ENCODE measurements around the gene TECPR1. TPM values are rescaled to one million over a fixed set of nuclear protein-coding genes. Genes with fewer than 3 reads are reported as not detected.

TECPR1 gene
- total RNA-seq, 2 experiments from 2014 or later, result 23.2 to 36.4 TPM

- ChIA-PET CTCF (ENCODE audit: unreplicated experiment) (interaction anchor here (0.7 kb wide), 1 partner anchor 260 kb away, joined by 3 read pairs; no protein-coding TSS in a partner anchor), POLR2A (interaction anchor here (0.6 to 0.9 kb wide), 2 partner anchors 29 to 256 kb away, joined by 3 read pairs; no protein-coding TSS in a partner anchor)
- Histone ChIP-seq H3K36me3 (ENCODE audit: insufficient read depth, low read length) (peaks cover 2% of the 10 kb centered on the region; the same call in 1 of the 2 replicates), H3K4me1 (ENCODE audit: insufficient read depth, low read length, poor library complexity, severe bottlenecking) (no peaks in the 10 kb centered on the region), H4K20me1 (ENCODE audit: insufficient read depth, low read length) (no peaks in the 10 kb centered on the region), H3K9me2 (ENCODE audit: insufficient read depth, low read length) (no peaks in the 10 kb centered on the region), H2AFZ (ENCODE audit: low read length) (no peak overlapping the region), H3K27ac (ENCODE audit: low read depth, low read length, poor library complexity, severe bottlenecking) (no peak overlapping the region), H3K4me3 (ENCODE audit: low read depth, low read length, poor library complexity, severe bottlenecking) (no peak overlapping the region), H3K4me2 (ENCODE audit: low read length) (no peak overlapping the region), H3K9me3 (ENCODE audit: low read length) (no peaks in the 10 kb centered on the region), H3K79me2 (ENCODE audit: insufficient read depth, low read depth, low read length) (no peaks in the 10 kb centered on the region)
- no TSS peak for BruUV-seq (replicated peaks)
- DNase-seq (ENCODE audit: low spot score), result no peak
- no peak for TF ChIP-seq EZH2phosphoT487 (IDR thresholded peaks at IDR 0.05; ENCODE audit: borderline replicate concordance, low read depth, low read length)
- TF ChIP-seq CTCF (conservative IDR thresholded peaks at IDR 0.05; ENCODE audit: low read length), result no peak
- intact Hi-C loops (cut with micrococcal nuclease; ENCODE audit: unreplicated experiment), result no loop called here
These were observed 19.2 kb downstream of the TECPR1 start for GRCh38 chr7:98232799-98233198.

GRCh38 chr7:98232263-98232585 lies 19.8 kb downstream of the TECPR1 start:
- no TSS peak for BruUV-seq (replicated peaks)
- Histone ChIP-seq H3K4me3 (ENCODE audit: low read depth, low read length, poor library complexity, severe bottlenecking) (no peak overlapping the region), H3K79me2 (ENCODE audit: insufficient read depth, low read depth, low read length) (no peaks in the 10 kb centered on the region), H3K27ac (ENCODE audit: low read depth, low read length, poor library complexity, severe bottlenecking) (no peak overlapping the region), H3K4me1 (ENCODE audit: insufficient read depth, low read length, poor library complexity, severe bottlenecking) (no peaks in the 10 kb centered on the region), H3K9me3 (ENCODE audit: low read length) (no peaks in the 10 kb centered on the region), H3K4me2 (ENCODE audit: low read length) (no peak overlapping the region), H4K20me1 (ENCODE audit: insufficient read depth, low read length) (no peaks in the 10 kb centered on the region), H2AFZ (ENCODE audit: low read length) (no peak overlapping the region), H3K36me3 (ENCODE audit: insufficient read depth, low read length) (no peaks in the 10 kb centered on the region), H3K9me2 (ENCODE audit: insufficient read depth, low read length) (no peaks in the 10 kb centered on the region)
- TF ChIP-seq CTCF (conservative IDR thresholded peaks at IDR 0.05; ENCODE audit: low read length) (no peak), EZH2phosphoT487 (IDR thresholded peaks at IDR 0.05; ENCODE audit: borderline replicate concordance, low read depth, low read length) (no peak)
- intact Hi-C loops (cut with micrococcal nuclease; ENCODE audit: unreplicated experiment), result no loop called here
- ChIA-PET POLR2A (interaction anchor here (0.5 to 0.9 kb wide), 3 partner anchors 29 to 256 kb away, joined by 3 read pairs; no protein-coding TSS in a partner anchor), CTCF (ENCODE audit: unreplicated experiment) (no interaction called here)
- DNase-seq (ENCODE audit: low spot score), result no peak

- H3K4me3 ChIP-seq (ENCODE audit: low read depth, low read length, poor library complexity, severe bottlenecking), result no peak overlapping the region
- H4K20me1 ChIP-seq (ENCODE audit: insufficient read depth, low read length), result no peaks in the 10 kb centered on the region
- H3K4me1 ChIP-seq (ENCODE audit: insufficient read depth, low read length, poor library complexity, severe bottlenecking), result no peaks in the 10 kb centered on the region
- no peak overlapping the region for H3K4me2 ChIP-seq (ENCODE audit: low read length)
- H3K9me3 ChIP-seq (ENCODE audit: low read length), result no peaks in the 10 kb centered on the region
- BruUV-seq (replicated peaks), result no TSS peak
- H3K9me2 ChIP-seq (ENCODE audit: insufficient read depth, low read length), result no peaks in the 10 kb centered on the region
- H3K79me2 ChIP-seq (ENCODE audit: insufficient read depth, low read depth, low read length), result no peaks in the 10 kb centered on the region
- ChIA-PET POLR2A (interaction anchor here (0.6 to 0.9 kb wide), 2 partner anchors 28 to 255 kb away, joined by 3 read pairs; no protein-coding TSS in a partner anchor), CTCF (ENCODE audit: unreplicated experiment) (no interaction called here)
- no peak for TF ChIP-seq EZH2phosphoT487 (IDR thresholded peaks at IDR 0.05; ENCODE audit: borderline replicate concordance, low read depth, low read length)
- no peak for TF ChIP-seq CTCF (conservative IDR thresholded peaks at IDR 0.05; ENCODE audit: low read length)
- H3K36me3 ChIP-seq (ENCODE audit: insufficient read depth, low read length), result no peaks in the 10 kb centered on the region
- no peak for DNase-seq (ENCODE audit: low spot score)
- no peak overlapping the region for H3K27ac ChIP-seq (ENCODE audit: low read depth, low read length, poor library complexity, severe bottlenecking)
- intact Hi-C loops (cut with micrococcal nuclease; ENCODE audit: unreplicated experiment), result no loop called here
- H2AFZ ChIP-seq (ENCODE audit: low read length), result no peak overlapping the region
These were observed 20.4 kb downstream of the TECPR1 start for GRCh38 chr7:98231493-98232262.
